Measurements from ENCODE around the gene ADAMTSL4.

Gene ADAMTSL4

GRCh38 chr1:150548632-150549495, at the start of gene ADAMTSL4:
TSS of gene ADAMTSL4 (plus strand) at chr1:150549408. CDS start at chr1:150552289, 2,881 bp downstream.
- ChIA-PET CTCF (interaction anchor here (0.9 to 9.0 kb wide), 5 partner anchors 12 to 33 kb away, joined by 3 to 100 read pairs (median 5); partner anchors contain the start of gene FALEC), POLR2A (interaction anchor here (1.0 kb wide), 1 partner anchor 31 kb away, joined by 3 read pairs; the partner anchor contains the start of gene MCL1)
- peak; percentile 70 for DNase-seq (ENCODE audit: extremely low spot score)
- TF ChIP-seq, protein P1, sequence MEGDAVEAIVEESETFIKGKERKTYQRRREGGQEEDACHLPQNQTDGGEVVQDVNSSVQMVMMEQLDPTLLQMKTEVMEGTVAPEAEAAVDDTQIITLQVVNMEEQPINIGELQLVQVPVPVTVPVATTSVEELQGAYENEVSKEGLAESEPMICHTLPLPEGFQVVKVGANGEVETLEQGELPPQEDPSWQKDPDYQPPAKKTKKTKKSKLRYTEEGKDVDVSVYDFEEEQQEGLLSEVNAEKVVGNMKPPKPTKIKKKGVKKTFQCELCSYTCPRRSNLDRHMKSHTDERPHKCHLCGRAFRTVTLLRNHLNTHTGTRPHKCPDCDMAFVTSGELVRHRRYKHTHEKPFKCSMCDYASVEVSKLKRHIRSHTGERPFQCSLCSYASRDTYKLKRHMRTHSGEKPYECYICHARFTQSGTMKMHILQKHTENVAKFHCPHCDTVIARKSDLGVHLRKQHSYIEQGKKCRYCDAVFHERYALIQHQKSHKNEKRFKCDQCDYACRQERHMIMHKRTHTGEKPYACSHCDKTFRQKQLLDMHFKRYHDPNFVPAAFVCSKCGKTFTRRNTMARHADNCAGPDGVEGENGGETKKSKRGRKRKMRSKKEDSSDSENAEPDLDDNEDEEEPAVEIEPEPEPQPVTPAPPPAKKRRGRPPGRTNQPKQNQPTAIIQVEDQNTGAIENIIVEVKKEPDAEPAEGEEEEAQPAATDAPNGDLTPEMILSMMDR (IDR thresholded peaks at IDR 0.05; ENCODE audit: control extremely low read depth, extremely low read depth, low read depth, missing control alignments) = no peak

DNA sequence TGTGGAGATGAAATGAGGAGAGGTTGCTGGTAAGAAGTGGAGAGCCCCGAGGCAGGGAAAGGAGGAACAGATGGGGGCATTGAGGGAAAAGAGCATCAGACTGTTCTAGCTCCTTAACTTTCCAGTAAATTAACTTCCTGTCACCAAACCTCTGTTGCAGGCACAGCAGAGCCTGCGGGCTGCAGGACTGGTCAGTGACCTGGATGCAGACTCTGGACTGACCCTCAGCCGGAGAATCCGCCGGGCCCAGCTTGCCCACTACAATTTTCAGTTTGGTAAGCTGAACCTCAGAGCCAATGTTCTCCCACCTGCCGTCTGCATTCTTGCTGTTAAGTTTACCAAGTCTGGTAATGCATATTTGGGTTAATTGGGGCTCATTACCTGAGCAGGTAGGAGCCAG, 43.8 kb upstream of the ADAMTSL4 start:
- no peak for DNase-seq (ENCODE audit: extremely low spot score)
- TF ChIP-seq, protein P1 (IDR thresholded peaks at IDR 0.05; ENCODE audit: control extremely low read depth, extremely low read depth, low read depth, missing control alignments) = no peak
- ChIA-PET POLR2A (interaction anchor here (0.8 kb wide), 1 partner anchor 74 kb away, joined by 3 read pairs; no protein-coding TSS in a partner anchor), CTCF (interaction anchor here (1.1 kb wide), 1 partner anchor 14 kb away, joined by 3 read pairs; no protein-coding TSS in a partner anchor)

- CTCF ChIA-PET = interaction anchor here (1.0 to 1.4 kb wide), 4 partner anchors 8 to 52 kb away, joined by 3 to 5 read pairs (median 3); no protein-coding TSS in a partner anchor
- no peak for DNase-seq (ENCODE audit: extremely low spot score)
- TF ChIP-seq, protein P1 (IDR thresholded peaks at IDR 0.05; ENCODE audit: control extremely low read depth, extremely low read depth, low read depth, missing control alignments) = no peak
- POLR2A ChIA-PET = interaction anchor here (0.6 kb wide), 1 partner anchor 410 kb away, joined by 3 read pairs; no protein-coding TSS in a partner anchor
Observed at GRCh38 chr1:150507912-150508864, 41.0 kb upstream of the ADAMTSL4 start, which contains the start of gene ECM1. TSS of gene ECM1 (plus strand) at chr1:150508109. CDS start at chr1:150508210, 101 bp downstream.

DNA sequence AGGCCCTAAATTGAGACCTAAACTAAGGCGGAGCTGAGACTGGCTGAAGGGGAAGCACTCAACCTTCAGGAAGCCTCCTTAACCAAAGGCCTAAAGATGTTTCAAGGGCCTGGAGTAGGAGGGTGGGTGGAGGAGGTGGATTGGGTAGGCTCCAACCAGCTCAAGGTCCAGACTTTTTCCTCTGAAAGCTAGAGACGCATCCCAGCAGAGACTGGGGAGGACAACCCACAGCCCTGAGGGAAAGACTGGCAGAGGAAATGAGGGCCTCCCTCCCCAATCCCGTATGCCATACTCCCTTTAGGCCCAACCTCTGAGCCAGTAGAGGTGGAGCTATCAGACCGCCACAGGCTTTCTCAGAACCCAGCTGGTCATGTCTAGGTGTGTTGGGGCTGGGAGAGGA, 40.2 kb upstream of the ADAMTSL4 start:
- CTCF ChIA-PET = interaction anchor here (1.0 to 1.2 kb wide), 2 partner anchors 12 to 51 kb away, joined by 3 to 5 read pairs; no protein-coding TSS in a partner anchor
- TF ChIP-seq, protein P1 (IDR thresholded peaks at IDR 0.05; ENCODE audit: control extremely low read depth, extremely low read depth, low read depth, missing control alignments) = no peak
- DNase-seq (ENCODE audit: extremely low spot score) = no peak
- POLR2A ChIA-PET = no interaction called here

GRCh38 chr1:150511551-150511950, 37.7 kb upstream of the ADAMTSL4 start:
- CTCF ChIA-PET = interaction anchor here (1.3 to 2.4 kb wide), 2 partner anchors 19 to 21 kb away, joined by 4 to 13 read pairs; no protein-coding TSS in a partner anchor
- TF ChIP-seq, protein P1 (IDR thresholded peaks at IDR 0.05; ENCODE audit: control extremely low read depth, extremely low read depth, low read depth, missing control alignments) = no peak

More at GRCh38 chr1:150511551-150511950, 37.7 kb upstream of the ADAMTSL4 start:
- POLR2A ChIA-PET = no interaction called here
- DNase-seq (ENCODE audit: extremely low spot score) = no peak

Data from GM10248 (cell line).